Breast epithelium (tissue), 4 donors: ENCODE measurements around the gene LARP4. TPM values are rescaled to one million over a fixed set of nuclear protein-coding genes. Genes with fewer than 3 reads are reported as not detected.
"Not testable (repeated sequence)": the region's sequence is repeated elsewhere in the genome, so short reads cannot be mapped to it uniquely, and the experiment has no call there.

Experiments
- DNase-seq, 2 donors: peaks; one replicate each; pipeline ENCODE4 v3.0.0-alpha.2; 2019; ENCODE audit warnings: low spot score in 2 of 2
- H3K27ac ChIP-seq, 2 donors: fragments of 200-600 bp; sonication (generic) in 1 of 2; one replicate each; pipeline ENCODE4 v1.5.1; 2016 to 2019; ENCODE audit warnings: mild to moderate bottlenecking in 1 of 2
- H3K27me3 ChIP-seq, 2 donors: fragments of 200-600 bp; sonication (generic) in 1 of 2; one replicate each; pipeline versions ENCODE4 v1.5.1 to v1.6.0; 2017 to 2019; ENCODE audit warnings: control low read depth in 1 of 2, mild to moderate bottlenecking in 1 of 2
- H3K36me3 ChIP-seq: fragments of 200-600 bp; one replicate; pipeline ENCODE4 v1.5.1; 2019
- H3K4me1 ChIP-seq, 2 donors: fragments of 200-600 bp; sonication (generic); one replicate each; pipeline ENCODE4 v1.5.1; 2016 to 2019; ENCODE audit warnings: control low read depth in 1 of 2
- H3K4me3 ChIP-seq, 3 donors: fragments of 200-600 bp; sonication (generic); 1 replicate in 2 of 3; 2 replicates in 1 of 3; pipeline ENCODE4 v1.5.1; 2016 to 2019; ENCODE audit warnings: mild to moderate bottlenecking in 3 of 3, moderate library complexity in 2 of 3
- H3K9me3 ChIP-seq, 2 donors: fragments of 200-600 bp; sonication (generic) in 1 of 2; one replicate each; pipeline ENCODE4 v1.5.1; 2016 to 2019; ENCODE audit warnings: control low read depth in 1 of 2
- POLR2A ChIP-seq: fragments of 450-650 bp; IDR thresholded peaks from one replicate; pipeline ENCODE4 v1.6.1; 2016; ENCODE audit warnings: antibody characterized with exemption, mild to moderate bottlenecking, moderate library complexity
- POLR2AphosphoS5 ChIP-seq, 3 donors: sonication (generic); formaldehyde crosslinking; IDR thresholded peaks; one replicate each; pipeline ENCODE4 v1.6.1; 2017; ENCODE audit warnings: antibody characterized with exemption in 3 of 3
- intact Hi-C: fragments of 100-400 bp; cut with DNase I; formaldehyde crosslinking; loops from one replicate; pipeline ENCODE4 v1.15.1; 2023; ENCODE audit warnings: low total_unique reads
- total RNA-seq, 3 donors: library from RNA; depleted of rRNA; stranded (reverse); fragments of >200 nt; gene quantifications; one replicate each; pipeline ENCODE4 v1.1.0, GENCODE V29; 2016
- TF ChIP-seq, protein P1 (sequence below), 3 donors: fragments of 450-650 bp; IDR thresholded peaks; one replicate each; pipeline ENCODE4 v1.5.1; 2016 to 2017; ENCODE audit warnings: antibody characterized with exemption in 3 of 3, mild to moderate bottlenecking in 3 of 3, moderate library complexity in 3 of 3

The LARP4 gene
- total RNA-seq, 3 donors from 2014 or later: 34.2 to 61.9 (median 56.3) TPM

DNA sequence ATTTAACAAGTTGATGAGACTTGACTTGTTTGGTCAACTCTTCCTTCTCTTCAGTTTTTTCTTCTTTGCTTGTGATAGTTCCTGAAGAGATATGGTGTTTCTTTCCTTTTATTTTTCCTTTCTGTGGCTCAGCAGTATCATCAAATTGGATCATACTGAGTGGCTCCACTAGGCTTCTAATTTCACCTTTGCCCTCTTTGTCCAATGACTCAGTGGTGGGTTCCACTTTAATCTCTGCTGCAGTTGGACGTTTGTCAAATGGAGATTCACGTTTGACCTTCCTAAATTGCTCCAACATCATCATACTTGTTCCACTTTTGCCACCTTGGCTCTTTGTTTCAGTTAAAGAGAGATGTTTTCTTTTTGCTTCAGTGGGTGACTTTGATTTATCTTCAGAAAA, 45.8 kb upstream of the LARP4 start:
- Histone ChIP-seq H3K9me3 (no peaks in the 10 kb centered on the region), H3K27ac (no peak overlapping the region), H3K4me3 (no peak overlapping the region), H3K36me3 (no peaks in the 10 kb centered on the region), H3K27me3 (no peaks in the 10 kb centered on the region), H3K4me1 (peaks cover 0 to 5% of the 10 kb centered on the region in 2 donors)
- TF ChIP-seq, protein P1, sequence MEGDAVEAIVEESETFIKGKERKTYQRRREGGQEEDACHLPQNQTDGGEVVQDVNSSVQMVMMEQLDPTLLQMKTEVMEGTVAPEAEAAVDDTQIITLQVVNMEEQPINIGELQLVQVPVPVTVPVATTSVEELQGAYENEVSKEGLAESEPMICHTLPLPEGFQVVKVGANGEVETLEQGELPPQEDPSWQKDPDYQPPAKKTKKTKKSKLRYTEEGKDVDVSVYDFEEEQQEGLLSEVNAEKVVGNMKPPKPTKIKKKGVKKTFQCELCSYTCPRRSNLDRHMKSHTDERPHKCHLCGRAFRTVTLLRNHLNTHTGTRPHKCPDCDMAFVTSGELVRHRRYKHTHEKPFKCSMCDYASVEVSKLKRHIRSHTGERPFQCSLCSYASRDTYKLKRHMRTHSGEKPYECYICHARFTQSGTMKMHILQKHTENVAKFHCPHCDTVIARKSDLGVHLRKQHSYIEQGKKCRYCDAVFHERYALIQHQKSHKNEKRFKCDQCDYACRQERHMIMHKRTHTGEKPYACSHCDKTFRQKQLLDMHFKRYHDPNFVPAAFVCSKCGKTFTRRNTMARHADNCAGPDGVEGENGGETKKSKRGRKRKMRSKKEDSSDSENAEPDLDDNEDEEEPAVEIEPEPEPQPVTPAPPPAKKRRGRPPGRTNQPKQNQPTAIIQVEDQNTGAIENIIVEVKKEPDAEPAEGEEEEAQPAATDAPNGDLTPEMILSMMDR (IDR thresholded peaks at IDR 0.05): no peak
- TF ChIP-seq POLR2AphosphoS5 (IDR thresholded peaks at IDR 0.05) (no peak), POLR2A (no peak)
- intact Hi-C loops: no loop called here
- DNase-seq: no peak

DNA sequence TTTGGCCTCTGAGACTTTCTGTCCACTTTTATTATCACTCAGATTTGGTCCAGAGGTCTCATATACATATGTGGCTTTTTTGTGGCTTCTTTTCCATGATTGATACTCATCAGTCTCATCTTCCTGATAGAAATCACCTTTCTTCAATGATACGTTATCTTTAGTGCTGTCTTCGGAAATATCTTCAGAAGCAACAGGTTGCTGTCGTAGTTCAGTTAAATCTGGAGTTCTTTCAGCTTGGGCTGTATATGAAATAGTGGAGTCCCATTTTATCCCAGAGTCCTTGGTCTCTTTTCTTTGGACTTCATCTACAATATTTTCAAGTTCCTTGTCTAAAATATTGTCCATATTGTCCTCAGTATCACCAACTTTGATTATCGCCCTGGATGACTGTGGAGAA, 45.3 kb upstream of the LARP4 start:
- DNase-seq: no peak
- Histone ChIP-seq H3K9me3 (no peaks in the 10 kb centered on the region), H3K36me3 (no peaks in the 10 kb centered on the region), H3K4me3 (no peak overlapping the region), H3K4me1 (peaks cover 0 to 5% of the 10 kb centered on the region in 2 donors), H3K27ac (no peak overlapping the region), H3K27me3 (no peaks in the 10 kb centered on the region)
- TF ChIP-seq POLR2A (no peak), POLR2AphosphoS5 (IDR thresholded peaks at IDR 0.05) (no peak)
- TF ChIP-seq, protein P1 (IDR thresholded peaks at IDR 0.05): no peak
- intact Hi-C loops: no loop called here

DNA sequence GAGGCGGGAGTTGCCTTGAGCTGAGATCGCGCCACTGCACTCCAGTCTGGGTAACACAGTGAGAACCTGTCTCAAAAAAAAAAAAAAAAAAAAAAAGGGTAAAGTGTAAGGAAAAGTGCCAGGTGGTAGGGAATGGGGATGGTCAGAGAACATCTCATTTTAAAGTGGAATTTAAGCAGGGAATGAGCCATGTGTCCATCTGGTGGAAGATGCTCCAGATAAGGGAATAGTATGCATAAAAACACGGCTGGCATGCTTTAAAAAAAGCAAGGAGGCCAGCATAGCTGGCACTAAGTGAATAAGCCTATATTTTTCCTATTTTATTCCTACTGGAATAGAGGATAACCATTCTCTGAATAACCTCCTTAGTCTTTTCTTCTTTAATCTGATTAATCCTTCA, 38.0 kb upstream of the LARP4 start:
- DNase-seq: no peak
- H3K4me3 ChIP-seq: no peak overlapping the region

DNA sequence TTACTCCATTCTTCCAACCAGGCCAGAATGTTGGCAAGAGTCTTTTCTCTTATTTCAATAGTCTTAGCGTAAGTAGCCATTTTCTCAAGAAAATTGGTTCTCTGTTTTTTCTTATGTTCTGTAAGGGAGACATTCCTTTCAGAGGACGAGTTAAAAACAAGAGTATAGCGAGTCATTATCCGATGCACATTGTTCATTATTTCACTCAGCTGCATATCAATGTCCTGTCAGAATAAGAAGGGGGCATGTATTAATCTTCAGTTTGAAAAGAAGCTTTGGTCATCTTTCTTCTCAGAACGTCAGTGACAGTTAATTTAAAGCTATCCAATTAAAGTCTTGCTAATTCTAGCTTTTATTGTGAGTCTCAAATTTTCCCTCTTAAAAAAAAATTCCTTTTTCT, 37.5 kb upstream of the LARP4 start:
- H3K4me1 ChIP-seq: no peaks in the 10 kb centered on the region
- no peak overlapping the region for H3K27ac ChIP-seq
- no peaks in the 10 kb centered on the region for H3K36me3 ChIP-seq
- no peak overlapping the region for H3K4me3 ChIP-seq
- intact Hi-C loops: no loop called here
- no peaks in the 10 kb centered on the region for H3K9me3 ChIP-seq
- H3K27me3 ChIP-seq: no peaks in the 10 kb centered on the region
- TF ChIP-seq POLR2AphosphoS5 (IDR thresholded peaks at IDR 0.05): no peak
- TF ChIP-seq, protein P1 (IDR thresholded peaks at IDR 0.05): no peak
- TF ChIP-seq POLR2A: no peak
- DNase-seq: no peak

More for the DNA sequence above, 38.0 kb upstream of the LARP4 start:
- TF ChIP-seq POLR2AphosphoS5 (IDR thresholded peaks at IDR 0.05) (no peak), POLR2A (no peak)
- TF ChIP-seq, protein P1 (IDR thresholded peaks at IDR 0.05): no peak
- Histone ChIP-seq H3K36me3 (no peaks in the 10 kb centered on the region), H3K27ac (no peak overlapping the region), H3K27me3 (no peaks in the 10 kb centered on the region), H3K4me1 (no peaks in the 10 kb centered on the region), H3K9me3 (no peaks in the 10 kb centered on the region)
- intact Hi-C loops: no loop called here

DNA sequence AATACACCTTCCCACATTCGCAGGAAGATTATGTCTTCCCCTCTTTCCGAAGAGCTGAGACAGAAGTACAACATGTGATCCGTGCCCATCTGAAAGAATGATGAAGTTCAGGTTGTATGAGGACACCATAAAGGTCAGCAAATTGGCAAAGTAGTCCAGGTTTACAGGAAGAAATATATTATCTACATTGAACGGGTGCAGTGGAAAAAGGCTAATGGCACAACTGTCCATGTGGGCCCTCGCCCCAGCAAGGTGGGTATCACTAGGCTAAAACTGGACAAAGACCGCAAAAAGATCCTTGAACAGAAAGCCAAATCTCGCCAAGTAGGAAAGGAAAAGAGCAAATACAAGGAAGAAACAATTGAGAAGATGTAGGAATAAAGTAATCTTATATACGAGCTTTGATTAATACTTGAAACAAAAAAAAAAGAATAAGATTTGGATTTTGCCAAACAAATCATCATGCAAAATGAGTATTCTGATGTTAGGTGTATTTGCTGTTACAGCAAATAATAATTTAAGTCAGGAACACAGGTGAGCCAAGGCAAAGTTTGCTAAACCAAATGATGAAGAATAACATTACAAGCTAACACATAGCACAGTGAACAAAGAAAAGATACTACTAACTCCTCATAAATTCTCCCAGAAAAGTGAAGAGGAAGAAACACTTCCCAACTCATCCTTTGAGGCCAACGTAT, 34.8 kb upstream of the LARP4 start:
- H3K27ac ChIP-seq: no peak overlapping the region
- no peaks in the 10 kb centered on the region for H3K4me1 ChIP-seq
- no peaks in the 10 kb centered on the region for H3K36me3 ChIP-seq
- no peak for DNase-seq
- no peaks in the 10 kb centered on the region for H3K9me3 ChIP-seq
- no peaks in the 10 kb centered on the region for H3K27me3 ChIP-seq
- intact Hi-C loops: no loop called here
- TF ChIP-seq POLR2A (no peak), POLR2AphosphoS5 (IDR thresholded peaks at IDR 0.05) (no peak)
- TF ChIP-seq, protein P1 (IDR thresholded peaks at IDR 0.05): no peak
- H3K4me3 ChIP-seq: no peak overlapping the region

DNA sequence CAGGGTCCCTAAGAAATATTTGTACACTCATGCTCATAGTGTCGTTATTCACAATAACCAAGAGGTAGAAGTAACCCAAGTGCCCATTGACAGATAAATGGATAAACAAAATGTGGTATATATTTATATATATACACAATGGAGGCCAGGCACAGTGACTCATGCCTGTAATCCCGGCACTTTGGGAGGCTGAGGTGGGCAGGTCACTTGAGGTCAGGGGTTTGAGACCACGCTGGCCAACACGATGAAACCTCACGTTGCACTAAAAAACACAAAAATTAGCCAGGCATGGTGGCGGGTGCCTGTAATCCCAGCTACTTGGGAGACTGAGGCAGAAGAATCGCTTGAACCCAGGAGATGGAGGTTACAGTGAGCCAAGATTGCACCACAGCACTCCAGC, 30.0 kb upstream of the LARP4 start:
- intact Hi-C loops, H3K36me3 ChIP-seq, H3K27me3 ChIP-seq, H3K27ac ChIP-seq, DNase-seq, H3K4me3 ChIP-seq, H3K4me1 ChIP-seq, H3K9me3 ChIP-seq: not testable (repeated sequence)
